RWPE2 (cell line): Measurements from ENCODE around the gene SPATA13.

Source experiments
- ATAC-seq: fragments of 200-7000 bp; cut with Tn5 transposase; 3 replicates; pipeline ENCODE4 v1.9.1; 2021; ENCODE audit warnings: low read depth
- DNase-seq: peaks from one replicate; pipeline ENCODE4 v3.0.0-alpha.2; 2020; ENCODE audit warnings: low spot score
- H3K27ac ChIP-seq: fragments of 450-650 bp; 2 replicates; pipeline ENCODE4 v1.5.1; 2017; ENCODE audit warnings: mild to moderate bottlenecking; ENCODE audit not compliant: poor library complexity, severe bottlenecking
- H3K27me3 ChIP-seq: fragments of 250-450 bp; sonication (Bioruptor Pico); 2 replicates; pipeline ENCODE4 v1.5.1; 2021; ENCODE audit warnings: mild to moderate bottlenecking, moderate library complexity; ENCODE audit not compliant: insufficient read depth, poor library complexity, severe bottlenecking
- H3K36me3 ChIP-seq: fragments of 250-450 bp; sonication (Bioruptor Pico); 2 replicates; pipeline ENCODE4 v1.5.1; 2020; ENCODE audit warnings: low read depth, mild to moderate bottlenecking, moderate library complexity
- H3K4me1 ChIP-seq: fragments of 250-450 bp; sonication (Bioruptor Pico); 2 replicates; pipeline ENCODE4 v1.5.1; 2021; ENCODE audit warnings: mild to moderate bottlenecking, moderate library complexity; ENCODE audit not compliant: insufficient read depth, poor library complexity, severe bottlenecking
- H3K4me3 ChIP-seq: fragments of 250-450 bp; sonication (Bioruptor Pico); 2 replicates; pipeline ENCODE4 v1.5.1; 2021; ENCODE audit warnings: mild to moderate bottlenecking, moderate library complexity; ENCODE audit not compliant: severe bottlenecking
- H3K9me3 ChIP-seq: fragments of 250-450 bp; sonication (Bioruptor Pico); 2 replicates; pipeline ENCODE4 v1.5.1; 2021; ENCODE audit warnings: mild to moderate bottlenecking, moderate library complexity; ENCODE audit not compliant: severe bottlenecking
- TF ChIP-seq, protein P1 (sequence below): fragments of 450-650 bp; IDR thresholded peaks from one replicate; pipeline ENCODE4 v1.5.1; 2017; ENCODE audit warnings: mild to moderate bottlenecking, moderate library complexity; ENCODE audit not compliant: poor library complexity, severe bottlenecking

Gene SPATA13

DNA sequence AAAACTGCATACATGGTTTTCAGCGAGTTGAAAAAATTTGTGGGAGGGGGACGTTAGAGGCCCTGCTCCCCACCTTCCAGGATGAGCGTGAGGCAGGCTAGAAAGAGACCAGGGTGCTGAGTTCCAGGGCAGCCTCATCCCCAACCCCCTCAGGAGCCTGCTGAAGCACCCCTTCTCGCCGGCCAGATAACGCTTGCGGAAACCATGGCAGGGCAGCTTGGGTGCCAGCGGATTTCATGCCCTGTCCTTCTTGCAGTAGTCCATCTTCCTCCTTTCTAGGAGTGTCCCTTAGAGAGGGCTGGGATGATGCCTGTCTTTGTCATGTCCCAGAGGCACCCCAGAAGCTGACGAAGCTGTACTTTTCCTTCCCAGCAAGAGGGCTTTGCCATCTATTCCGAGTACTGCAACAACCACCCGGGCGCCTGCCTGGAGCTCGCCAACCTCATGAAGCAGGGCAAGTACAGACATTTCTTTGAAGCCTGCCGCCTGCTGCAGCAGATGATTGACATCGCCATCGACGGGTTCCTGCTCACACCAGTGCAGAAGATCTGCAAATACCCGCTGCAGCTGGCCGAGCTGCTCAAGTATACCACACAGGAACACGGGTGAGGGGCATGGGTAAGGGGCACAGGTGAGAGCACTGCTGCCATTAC, 129.9 kb downstream of the SPATA13 start:
- no peaks in the 10 kb centered on the region for H3K9me3 ChIP-seq
- no peak for DNase-seq
- ATAC-seq: no peak
- H3K27ac ChIP-seq: no peak overlapping the region
- no peak overlapping the region for H3K4me3 ChIP-seq
- TF ChIP-seq, protein P1, sequence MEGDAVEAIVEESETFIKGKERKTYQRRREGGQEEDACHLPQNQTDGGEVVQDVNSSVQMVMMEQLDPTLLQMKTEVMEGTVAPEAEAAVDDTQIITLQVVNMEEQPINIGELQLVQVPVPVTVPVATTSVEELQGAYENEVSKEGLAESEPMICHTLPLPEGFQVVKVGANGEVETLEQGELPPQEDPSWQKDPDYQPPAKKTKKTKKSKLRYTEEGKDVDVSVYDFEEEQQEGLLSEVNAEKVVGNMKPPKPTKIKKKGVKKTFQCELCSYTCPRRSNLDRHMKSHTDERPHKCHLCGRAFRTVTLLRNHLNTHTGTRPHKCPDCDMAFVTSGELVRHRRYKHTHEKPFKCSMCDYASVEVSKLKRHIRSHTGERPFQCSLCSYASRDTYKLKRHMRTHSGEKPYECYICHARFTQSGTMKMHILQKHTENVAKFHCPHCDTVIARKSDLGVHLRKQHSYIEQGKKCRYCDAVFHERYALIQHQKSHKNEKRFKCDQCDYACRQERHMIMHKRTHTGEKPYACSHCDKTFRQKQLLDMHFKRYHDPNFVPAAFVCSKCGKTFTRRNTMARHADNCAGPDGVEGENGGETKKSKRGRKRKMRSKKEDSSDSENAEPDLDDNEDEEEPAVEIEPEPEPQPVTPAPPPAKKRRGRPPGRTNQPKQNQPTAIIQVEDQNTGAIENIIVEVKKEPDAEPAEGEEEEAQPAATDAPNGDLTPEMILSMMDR: no peak
- H3K27me3 ChIP-seq: no peaks in the 10 kb centered on the region
- no peaks in the 10 kb centered on the region for H3K36me3 ChIP-seq
- no peaks in the 10 kb centered on the region for H3K4me1 ChIP-seq

DNA sequence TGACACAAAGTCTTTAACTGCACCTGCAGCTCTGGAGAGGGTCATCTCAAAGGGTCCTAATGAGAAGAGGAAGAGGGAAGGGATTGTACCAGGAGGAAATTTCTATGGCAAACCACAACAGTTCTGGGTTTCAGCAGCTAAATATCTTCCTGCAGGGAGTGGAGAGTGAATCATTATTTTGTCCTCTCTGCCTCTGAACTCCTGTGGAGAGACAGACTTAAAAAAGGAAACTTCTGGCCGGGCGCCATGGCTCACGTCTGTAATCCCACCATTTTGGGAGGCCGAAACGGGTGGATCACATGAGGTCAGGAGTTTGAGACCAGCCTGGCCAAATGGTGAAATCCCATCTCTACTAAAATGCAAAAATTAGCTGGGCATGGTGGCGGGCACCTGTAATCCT, 132.0 kb downstream of the SPATA13 start:
- Histone ChIP-seq H3K4me1 (no peaks in the 10 kb centered on the region), H3K4me3 (no peak overlapping the region), H3K27ac (no peak overlapping the region), H3K9me3 (no peaks in the 10 kb centered on the region), H3K36me3 (no peaks in the 10 kb centered on the region), H3K27me3 (no peaks in the 10 kb centered on the region)
- TF ChIP-seq, protein P1: no peak
- ATAC-seq: no peak
- no peak for DNase-seq

DNA sequence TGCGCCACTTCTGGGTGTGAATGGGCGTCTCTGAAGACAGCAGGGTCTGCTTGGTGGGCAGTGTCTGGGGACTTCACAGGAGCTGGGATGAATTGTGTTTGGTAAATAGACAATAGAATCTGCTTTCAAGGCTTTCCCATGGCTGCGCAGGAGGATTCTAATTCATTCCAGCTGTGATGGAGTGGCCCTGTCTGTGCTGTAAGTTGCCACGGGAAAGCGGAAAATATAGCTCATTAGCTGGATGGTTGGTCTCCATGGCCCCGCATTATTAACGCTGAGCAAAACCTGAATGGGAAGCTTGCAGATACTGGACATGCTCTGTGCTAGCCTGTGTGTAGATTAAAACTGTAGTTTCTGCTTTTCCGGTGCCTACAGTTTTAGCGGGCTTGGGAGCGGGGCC, 133.2 kb downstream of the SPATA13 start:
- Histone ChIP-seq H3K36me3 (no peaks in the 10 kb centered on the region), H3K27ac (no peak overlapping the region), H3K4me3 (no peak overlapping the region), H3K9me3 (no peaks in the 10 kb centered on the region), H3K4me1 (no peaks in the 10 kb centered on the region), H3K27me3 (no peaks in the 10 kb centered on the region)
- DNase-seq: no peak
- no peak for ATAC-seq
- TF ChIP-seq, protein P1: no peak

DNA sequence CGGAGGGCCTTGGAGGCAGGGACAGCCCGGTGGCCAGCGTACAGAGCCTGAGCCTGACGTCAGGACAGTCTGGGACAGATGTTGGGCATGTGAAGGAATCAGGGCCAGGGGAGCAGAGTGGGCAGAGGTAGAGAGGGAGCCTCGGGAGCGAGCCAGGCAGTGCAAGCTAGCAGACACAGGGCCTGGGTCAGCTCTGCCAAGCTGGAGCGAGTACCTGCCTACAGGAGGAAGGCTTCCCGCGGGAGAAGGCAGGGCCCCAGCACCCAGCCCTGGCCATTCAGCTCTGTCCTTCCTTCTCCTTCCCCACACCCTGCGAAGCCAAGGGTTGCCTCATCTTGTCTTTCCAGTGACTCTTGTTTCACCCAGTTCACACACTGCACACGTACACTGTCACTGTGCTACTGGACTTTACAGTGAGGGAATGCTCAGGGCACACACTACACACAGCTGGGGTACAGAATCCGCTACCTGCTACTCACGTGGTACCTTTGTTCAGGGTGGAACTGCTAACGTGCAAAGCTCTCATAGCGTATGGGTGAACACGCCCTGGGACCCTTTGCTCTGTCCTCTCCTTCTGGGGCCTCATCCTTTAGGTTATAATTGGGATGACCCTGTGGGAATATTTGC, 139.1 kb downstream of the SPATA13 start:
- Histone ChIP-seq H3K27ac (no peak overlapping the region), H3K9me3 (no peaks in the 10 kb centered on the region), H3K27me3 (no peaks in the 10 kb centered on the region), H3K4me1 (no peaks in the 10 kb centered on the region), H3K4me3 (no peak overlapping the region), H3K36me3 (no peaks in the 10 kb centered on the region)
- TF ChIP-seq, protein P1: no peak
- ATAC-seq: no peak
- no peak for DNase-seq

DNA sequence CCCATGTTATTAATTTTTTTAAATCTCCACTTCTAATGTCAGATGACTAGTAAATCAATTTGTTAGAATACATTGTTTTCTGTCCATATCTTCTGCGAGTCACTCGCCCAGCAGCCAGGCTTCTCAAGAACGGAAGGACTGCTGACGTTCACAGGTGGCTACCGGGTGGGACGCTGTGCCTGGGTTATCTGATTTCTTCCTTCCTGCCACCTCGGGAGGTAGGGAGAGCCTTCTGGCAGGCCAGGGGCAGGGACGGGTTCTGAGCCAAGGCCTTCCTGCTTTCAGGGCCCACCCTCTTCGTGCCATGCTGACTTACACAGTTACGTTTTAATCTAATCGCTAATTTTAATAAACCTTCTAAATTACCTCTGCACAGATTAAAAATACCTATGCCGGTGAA, 140.9 kb downstream of the SPATA13 start:
- H3K36me3 ChIP-seq: no peaks in the 10 kb centered on the region
- no peak overlapping the region for H3K4me3 ChIP-seq
- H3K9me3 ChIP-seq: no peaks in the 10 kb centered on the region
- TF ChIP-seq, protein P1: no peak
- DNase-seq: no peak
- no peaks in the 10 kb centered on the region for H3K4me1 ChIP-seq
- ATAC-seq: no peak
- H3K27me3 ChIP-seq: no peaks in the 10 kb centered on the region
- H3K27ac ChIP-seq: no peak overlapping the region
